Karpas-422 (cell line): ENCODE results near the gene ANKEF1. TPM values are rescaled to one million over a fixed set of nuclear protein-coding genes. Genes with fewer than 3 reads are reported as not detected.

Experiments
- DNase-seq: peaks from one replicate; pipeline ENCODE4 v3.0.0-alpha.2; 2015
- H2AFZ ChIP-seq: fragments of 200-600 bp; sonication (generic); 2 replicates; pipeline ENCODE4 v1.6.1; 2014; ENCODE audit warnings: antibody characterized with exemption, low read length, mixed read lengths
- H3K27ac ChIP-seq: fragments of 200-600 bp; sonication (generic); 2 replicates; pipeline ENCODE4 v1.5.1; 2014; ENCODE audit warnings: mild to moderate bottlenecking, low read length, moderate library complexity
- H3K27me3 ChIP-seq: fragments of 200-600 bp; sonication (generic); 2 replicates; pipeline ENCODE4 v1.6.1; 2014; ENCODE audit warnings: low read length, mixed read lengths
- H3K36me3 ChIP-seq: fragments of 200-600 bp; sonication (generic); 2 replicates; pipeline ENCODE4 v1.6.1; 2014; ENCODE audit warnings: low read length, mixed read lengths; ENCODE audit not compliant: insufficient read depth
- H3K4me1 ChIP-seq: fragments of 200-600 bp; sonication (generic); 2 replicates; pipeline ENCODE4 v1.6.1; 2014; ENCODE audit warnings: mild to moderate bottlenecking, low read length, mixed read lengths
- H3K4me2 ChIP-seq: fragments of 200-600 bp; sonication (generic); 2 replicates; pipeline ENCODE4 v1.6.1; 2014; ENCODE audit warnings: low read length, low read depth, mild to moderate bottlenecking; ENCODE audit not compliant: poor library complexity, severe bottlenecking
- H3K4me3 ChIP-seq: fragments of 200-600 bp; sonication (generic); 2 replicates; pipeline ENCODE4 v1.5.1; 2014; ENCODE audit warnings: mild to moderate bottlenecking, antibody characterized with exemption, low read length, mixed read lengths
- H3K79me2 ChIP-seq: fragments of 200-600 bp; sonication (generic); 2 replicates; pipeline ENCODE4 v1.6.1; 2014; ENCODE audit warnings: mild to moderate bottlenecking, low read length, mixed read lengths
- H3K9ac ChIP-seq: fragments of 200-600 bp; sonication (generic); 2 replicates; pipeline ENCODE4 v1.6.0; 2014; ENCODE audit warnings: low read length
- H3K9me2 ChIP-seq: fragments of 200-600 bp; sonication (generic), shearing (Covaris generic); replicated peaks from 2 replicates; pipeline ENCODE4 v1.6.0; 2014; ENCODE audit warnings: mild to moderate bottlenecking, low read length, moderate library complexity; ENCODE audit not compliant: insufficient read depth
- H3K9me3 ChIP-seq: fragments of 300-700, 200-600 bp; sonication (generic); 2 replicates; pipeline ENCODE4 v1.6.1; 2014; ENCODE audit warnings: low read length, mixed read lengths
- H4K20me1 ChIP-seq: fragments of 200-600 bp; sonication (generic); 2 replicates; pipeline ENCODE4 v1.6.1; 2014; ENCODE audit warnings: mild to moderate bottlenecking, antibody characterized with exemption, low read length, low read depth; ENCODE audit not compliant: insufficient read depth
- total RNA-seq: library from RNA; depleted of rRNA; stranded (reverse); fragments of >200 nt; shearing (Covaris generic); gene quantifications from 2 replicates; pipeline ENCODE4 v1.2.3, GENCODE V29; 2014; ENCODE audit warnings: low replicate concordance

ANKEF1 gene
- total RNA-seq, 1 experiment from 2014 or later: 9.6 TPM

DNA sequence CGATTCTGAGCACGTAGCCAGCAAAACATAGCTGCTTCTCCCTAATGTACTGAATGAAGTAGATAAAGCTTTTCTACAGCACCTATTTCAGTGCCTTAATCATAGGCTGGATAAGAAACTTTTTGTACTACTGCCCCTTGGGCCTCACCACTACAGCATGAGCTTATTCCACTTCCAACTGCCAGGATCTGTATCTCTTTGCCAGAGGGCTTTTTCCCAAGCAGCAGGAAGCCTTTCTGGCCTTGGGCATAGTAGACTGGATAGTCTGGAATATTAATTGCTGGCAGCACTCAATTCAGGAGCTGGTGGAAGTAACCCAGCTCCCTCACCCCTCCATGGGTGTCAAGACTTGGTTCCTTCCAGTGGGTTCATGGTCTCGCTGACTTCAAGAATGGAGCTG, 43.6 kb downstream of the ANKEF1 start:
- H2AFZ ChIP-seq: no peak overlapping the region
- H3K27ac ChIP-seq: no peak overlapping the region
- no peak for DNase-seq
- H3K9me2 ChIP-seq: no peaks in the 10 kb centered on the region
- H3K79me2 ChIP-seq: no peaks in the 10 kb centered on the region
- H3K4me3 ChIP-seq: no peak overlapping the region
- no peaks in the 10 kb centered on the region for H3K36me3 ChIP-seq
- no peaks in the 10 kb centered on the region for H3K27me3 ChIP-seq
- H3K4me2 ChIP-seq: no peak overlapping the region
- no peaks in the 10 kb centered on the region for H3K9me3 ChIP-seq
- H3K9ac ChIP-seq: no peak overlapping the region
- H4K20me1 ChIP-seq: no peaks in the 10 kb centered on the region
- peaks cover 47% of the 10 kb centered on the region for H3K4me1 ChIP-seq

DNA sequence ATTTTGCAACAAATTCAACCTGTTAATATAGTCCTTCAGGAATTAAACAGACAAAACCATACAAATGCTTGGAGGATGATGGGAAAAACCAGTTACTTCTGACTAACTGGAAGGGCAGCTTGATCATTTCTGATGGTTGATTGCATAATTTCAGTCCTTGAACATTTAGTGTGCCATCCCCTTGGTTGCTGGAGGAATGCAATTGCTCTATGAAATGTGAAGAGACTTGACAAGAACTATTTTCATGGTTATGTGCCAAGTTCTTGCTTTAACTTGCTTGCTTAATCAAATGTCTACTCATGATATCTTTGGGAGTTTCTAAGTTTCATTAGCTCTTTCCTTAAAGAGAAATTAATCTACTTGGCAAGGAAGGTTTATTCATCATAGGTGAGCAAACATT, 45.2 kb downstream of the ANKEF1 start:
- Histone ChIP-seq H3K36me3 (no peaks in the 10 kb centered on the region), H3K9me3 (no peaks in the 10 kb centered on the region), H2AFZ (no peak overlapping the region), H3K4me3 (no peak overlapping the region), H3K79me2 (no peaks in the 10 kb centered on the region), H3K9ac (no peak overlapping the region), H3K4me1 (peaks cover 31% of the 10 kb centered on the region), H3K27ac (no peak overlapping the region), H3K27me3 (no peaks in the 10 kb centered on the region), H4K20me1 (no peaks in the 10 kb centered on the region), H3K4me2 (no peak overlapping the region), H3K9me2 (no peaks in the 10 kb centered on the region)
- DNase-seq: no peak

DNA sequence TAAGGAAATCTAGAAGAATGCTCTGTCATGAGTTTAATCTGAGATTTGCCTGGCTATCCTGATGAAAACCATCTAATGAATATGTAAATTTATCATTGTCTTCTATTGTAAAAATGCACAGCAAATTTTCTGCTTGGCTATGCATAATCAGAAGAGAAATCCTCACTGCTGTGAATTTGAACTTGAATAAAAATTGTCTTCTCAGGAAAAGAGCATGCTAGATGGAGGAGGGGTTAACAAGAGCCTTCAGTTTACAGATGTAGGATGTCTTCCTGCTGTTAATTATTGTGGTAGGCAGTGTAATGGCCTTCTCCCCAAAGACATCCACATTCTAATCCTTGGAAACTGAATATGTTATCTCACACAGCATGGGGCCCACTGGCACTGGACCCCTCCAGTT, 45.8 kb downstream of the ANKEF1 start:
- Histone ChIP-seq H3K36me3 (no peaks in the 10 kb centered on the region), H3K4me1 (peaks cover 29% of the 10 kb centered on the region), H3K27ac (no peak overlapping the region), H4K20me1 (no peaks in the 10 kb centered on the region), H3K9me3 (no peaks in the 10 kb centered on the region), H3K4me3 (no peak overlapping the region), H2AFZ (no peak overlapping the region), H3K9ac (no peak overlapping the region), H3K79me2 (no peaks in the 10 kb centered on the region), H3K27me3 (no peaks in the 10 kb centered on the region), H3K9me2 (no peaks in the 10 kb centered on the region), H3K4me2 (no peak overlapping the region)
- no peak for DNase-seq

- H3K27me3 ChIP-seq: no peaks in the 10 kb centered on the region
- no peaks in the 10 kb centered on the region for H3K9me3 ChIP-seq
- no peak overlapping the region for H3K4me3 ChIP-seq
- no peaks in the 10 kb centered on the region for H3K79me2 ChIP-seq
- no peak overlapping the region for H3K4me2 ChIP-seq
- no peak overlapping the region for H3K27ac ChIP-seq
- no peaks in the 10 kb centered on the region for H3K36me3 ChIP-seq
- no peaks in the 10 kb centered on the region for H4K20me1 ChIP-seq
- H3K9ac ChIP-seq: no peak overlapping the region
- no peaks in the 10 kb centered on the region for H3K9me2 ChIP-seq
- no peak overlapping the region for H2AFZ ChIP-seq
- peaks cover 13% of the 10 kb centered on the region for H3K4me1 ChIP-seq
- DNase-seq: no peak
Measured at GRCh38 chr20:10089871-10090587, 55.2 kb downstream of the ANKEF1 start.

DNA sequence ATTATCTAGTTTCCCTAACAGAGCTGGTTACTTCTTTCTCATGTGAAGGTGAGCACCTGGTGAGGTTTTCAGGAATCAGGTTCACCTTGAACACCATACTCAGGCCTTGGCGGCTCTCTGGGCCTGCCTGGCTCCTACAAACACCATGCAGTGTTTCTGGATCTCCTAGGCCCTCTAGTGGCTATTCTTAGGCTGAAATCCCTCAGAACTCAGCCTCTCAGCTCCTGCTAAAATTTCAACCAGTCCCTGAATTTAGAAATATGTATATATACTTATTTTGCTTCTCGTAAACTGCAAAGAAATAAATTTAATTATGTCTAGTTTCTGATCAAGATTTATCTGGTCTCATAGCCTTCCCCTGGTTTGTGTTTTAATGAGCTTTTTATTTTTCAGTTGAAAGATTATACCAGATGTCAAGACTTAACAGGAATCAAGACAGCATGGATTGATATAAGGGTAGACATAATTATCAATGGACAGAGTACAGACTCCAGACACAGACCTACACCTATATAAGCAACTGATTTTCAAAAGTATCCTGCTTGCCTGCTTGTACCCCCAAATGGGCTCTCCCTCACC, 55.9 kb downstream of the ANKEF1 start:
- Histone ChIP-seq H3K4me1 (peaks cover 8% of the 10 kb centered on the region), H3K27ac (no peak overlapping the region), H3K36me3 (no peaks in the 10 kb centered on the region), H4K20me1 (no peaks in the 10 kb centered on the region), H3K4me2 (no peak overlapping the region), H2AFZ (no peak overlapping the region), H3K79me2 (no peaks in the 10 kb centered on the region), H3K9me3 (no peaks in the 10 kb centered on the region), H3K27me3 (no peaks in the 10 kb centered on the region), H3K9me2 (no peaks in the 10 kb centered on the region), H3K4me3 (no peak overlapping the region), H3K9ac (no peak overlapping the region)
- peak; percentile 87 for DNase-seq

DNA sequence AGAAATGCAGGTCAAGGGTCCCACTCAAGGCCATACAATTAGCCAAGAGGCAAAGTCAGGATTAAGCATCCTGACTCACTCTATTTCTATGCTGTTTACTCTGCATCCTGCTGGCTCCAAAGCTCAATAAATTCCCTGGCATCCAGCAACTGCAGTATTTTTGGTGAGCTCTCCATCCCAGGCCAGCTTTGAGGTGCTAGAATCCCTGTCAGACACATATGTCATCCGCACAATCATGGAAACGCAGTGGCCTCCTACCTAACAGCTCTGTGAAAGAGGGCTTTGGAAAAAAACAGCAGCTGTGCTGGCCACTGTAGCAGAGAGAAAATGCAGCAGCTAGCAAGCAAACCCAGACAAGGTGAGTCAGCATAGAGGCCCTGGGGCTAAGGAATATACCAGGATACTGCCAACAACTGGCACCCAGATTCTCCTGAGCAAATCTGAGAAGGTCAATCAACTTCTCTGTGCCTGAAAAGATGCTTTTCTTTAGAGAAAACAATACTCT, 58.4 kb downstream of the ANKEF1 start:
- Histone ChIP-seq H3K27me3 (no peaks in the 10 kb centered on the region), H3K27ac (no peak overlapping the region), H4K20me1 (no peaks in the 10 kb centered on the region), H3K4me2 (no peak overlapping the region), H3K9me2 (no peaks in the 10 kb centered on the region), H3K36me3 (no peaks in the 10 kb centered on the region), H3K9me3 (no peaks in the 10 kb centered on the region), H3K9ac (no peak overlapping the region), H3K79me2 (no peaks in the 10 kb centered on the region), H2AFZ (no peak overlapping the region), H3K4me3 (no peak overlapping the region), H3K4me1 (no peaks in the 10 kb centered on the region)
- no peak for DNase-seq

DNA sequence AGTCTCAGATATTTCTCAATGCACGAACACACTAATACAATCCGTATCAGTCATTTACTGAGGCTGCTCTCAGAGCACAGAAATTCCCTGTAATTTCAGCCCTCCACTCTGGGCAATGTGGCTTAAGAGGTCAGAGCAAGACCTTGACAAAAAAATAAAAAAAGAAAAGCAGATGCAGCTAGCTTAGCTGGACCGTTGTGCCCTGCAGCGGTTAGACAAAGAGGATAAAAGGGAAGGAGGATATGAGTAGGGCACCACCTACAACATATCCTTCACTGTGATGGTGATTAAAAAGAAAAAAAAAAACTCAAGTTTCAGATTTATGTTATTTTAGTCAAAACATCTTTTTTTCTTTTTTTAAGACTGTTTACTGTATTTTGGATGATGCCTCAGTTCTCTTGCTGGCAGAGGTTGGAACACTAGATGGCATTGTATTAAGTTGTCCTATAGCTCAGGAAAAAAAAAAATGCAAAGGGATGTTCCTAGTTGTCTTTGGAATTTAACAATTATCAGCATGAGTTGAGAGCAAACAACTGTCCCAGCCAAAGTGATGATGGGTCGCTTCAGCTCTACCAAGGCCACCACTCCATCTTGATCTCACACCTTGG, 59.9 kb downstream of the ANKEF1 start:
- H3K9me2 ChIP-seq: no peaks in the 10 kb centered on the region
- no peaks in the 10 kb centered on the region for H3K27me3 ChIP-seq
- no peaks in the 10 kb centered on the region for H4K20me1 ChIP-seq
- no peak overlapping the region for H3K27ac ChIP-seq
- H3K4me2 ChIP-seq: no peak overlapping the region
- H3K79me2 ChIP-seq: no peaks in the 10 kb centered on the region
- H3K9ac ChIP-seq: no peak overlapping the region
- H3K36me3 ChIP-seq: no peaks in the 10 kb centered on the region
- DNase-seq: no peak
- H3K4me3 ChIP-seq: no peak overlapping the region
- no peaks in the 10 kb centered on the region for H3K4me1 ChIP-seq
- H3K9me3 ChIP-seq: no peaks in the 10 kb centered on the region
- no peak overlapping the region for H2AFZ ChIP-seq

GRCh38 chr20:10096790-10097189, 62.0 kb downstream of the ANKEF1 start:
- no peaks in the 10 kb centered on the region for H3K36me3 ChIP-seq
- no peak overlapping the region for H3K4me2 ChIP-seq
- no peaks in the 10 kb centered on the region for H3K79me2 ChIP-seq
- H3K9ac ChIP-seq: no peak overlapping the region
- H3K9me2 ChIP-seq: no peaks in the 10 kb centered on the region
- H2AFZ ChIP-seq: no peak overlapping the region
- no peaks in the 10 kb centered on the region for H3K4me1 ChIP-seq
- no peaks in the 10 kb centered on the region for H3K9me3 ChIP-seq
- H4K20me1 ChIP-seq: no peaks in the 10 kb centered on the region
- H3K27ac ChIP-seq: no peak overlapping the region
- no peak for DNase-seq
- no peak overlapping the region for H3K4me3 ChIP-seq
- H3K27me3 ChIP-seq: no peaks in the 10 kb centered on the region
